ENCODE results near the gene RBMS2. TPM values are rescaled to one million over a fixed set of nuclear protein-coding genes. Genes with fewer than 3 reads are reported as not detected.

Gene RBMS2
- total RNA-seq, 4 donors from 2014 or later = 22.8 to 39.0 (median 31.8) TPM

DNA sequence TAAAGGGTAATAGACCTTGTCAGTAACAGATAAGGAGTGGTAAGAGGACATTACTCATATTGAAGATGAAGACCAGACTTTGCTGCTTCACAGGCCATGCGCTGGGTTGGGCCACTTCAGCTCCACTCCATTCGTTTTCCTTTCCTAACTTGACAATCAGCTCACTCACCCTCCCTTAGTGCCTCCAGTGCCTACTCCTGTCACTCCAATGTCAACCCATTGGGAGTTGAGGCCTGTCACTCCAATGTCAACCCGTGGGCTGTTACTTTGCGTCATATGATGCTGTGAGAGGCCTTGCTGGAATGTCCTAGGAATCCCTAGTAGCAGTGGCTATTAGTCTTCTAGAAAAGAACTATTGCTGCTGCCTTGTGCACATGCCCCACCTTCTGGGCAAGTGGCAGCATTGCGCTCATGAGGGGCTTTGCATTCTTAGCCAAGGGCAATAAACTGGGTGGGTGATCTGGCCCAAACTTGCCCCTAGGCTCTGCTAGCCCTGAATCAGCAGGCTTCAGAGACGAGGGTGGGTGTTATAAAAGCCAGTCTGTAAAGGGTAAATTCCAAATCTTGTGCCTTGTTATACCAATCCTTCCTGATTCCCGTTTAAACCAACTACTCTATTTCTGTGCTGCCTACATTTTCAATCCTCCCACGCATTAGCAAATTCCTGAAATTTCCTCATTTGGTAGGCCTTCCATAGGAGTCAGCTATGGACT is 72.4 kb downstream of the RBMS2 start:
- H3K4me3 ChIP-seq = no peak overlapping the region
- DNase-seq (ENCODE audit: low spot score in 2 of 2) = peak; percentile 31 to 48
- no peaks in the 10 kb centered on the region for H3K27me3 ChIP-seq
- TF ChIP-seq, protein P1, sequence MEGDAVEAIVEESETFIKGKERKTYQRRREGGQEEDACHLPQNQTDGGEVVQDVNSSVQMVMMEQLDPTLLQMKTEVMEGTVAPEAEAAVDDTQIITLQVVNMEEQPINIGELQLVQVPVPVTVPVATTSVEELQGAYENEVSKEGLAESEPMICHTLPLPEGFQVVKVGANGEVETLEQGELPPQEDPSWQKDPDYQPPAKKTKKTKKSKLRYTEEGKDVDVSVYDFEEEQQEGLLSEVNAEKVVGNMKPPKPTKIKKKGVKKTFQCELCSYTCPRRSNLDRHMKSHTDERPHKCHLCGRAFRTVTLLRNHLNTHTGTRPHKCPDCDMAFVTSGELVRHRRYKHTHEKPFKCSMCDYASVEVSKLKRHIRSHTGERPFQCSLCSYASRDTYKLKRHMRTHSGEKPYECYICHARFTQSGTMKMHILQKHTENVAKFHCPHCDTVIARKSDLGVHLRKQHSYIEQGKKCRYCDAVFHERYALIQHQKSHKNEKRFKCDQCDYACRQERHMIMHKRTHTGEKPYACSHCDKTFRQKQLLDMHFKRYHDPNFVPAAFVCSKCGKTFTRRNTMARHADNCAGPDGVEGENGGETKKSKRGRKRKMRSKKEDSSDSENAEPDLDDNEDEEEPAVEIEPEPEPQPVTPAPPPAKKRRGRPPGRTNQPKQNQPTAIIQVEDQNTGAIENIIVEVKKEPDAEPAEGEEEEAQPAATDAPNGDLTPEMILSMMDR (IDR thresholded peaks at IDR 0.05) = peak; percentile 81 to 91 (median 89)
- peak in 1 of 2 donors; percentile 46 for TF ChIP-seq POLR2A (IDR thresholded peaks at IDR 0.05)
- TF ChIP-seq EP300 (IDR thresholded peaks at IDR 0.05) = peak; percentile 69 to 83
- peaks cover 0 to 62% (median 29%) of the 10 kb centered on the region in 4 donors for H3K4me1 ChIP-seq
- peaks cover 0 to 39% (median 9%) of the 10 kb centered on the region in 3 donors for H3K36me3 ChIP-seq
- no peaks in the 10 kb centered on the region for H3K9me3 ChIP-seq
- H3K27ac ChIP-seq = peak overlapping the region; percentile 70 to 90 (median 81)
- WGBS, 2 donors = 23 to 34% methylated on average over 8 of the region's 8 CpGs

DNA sequence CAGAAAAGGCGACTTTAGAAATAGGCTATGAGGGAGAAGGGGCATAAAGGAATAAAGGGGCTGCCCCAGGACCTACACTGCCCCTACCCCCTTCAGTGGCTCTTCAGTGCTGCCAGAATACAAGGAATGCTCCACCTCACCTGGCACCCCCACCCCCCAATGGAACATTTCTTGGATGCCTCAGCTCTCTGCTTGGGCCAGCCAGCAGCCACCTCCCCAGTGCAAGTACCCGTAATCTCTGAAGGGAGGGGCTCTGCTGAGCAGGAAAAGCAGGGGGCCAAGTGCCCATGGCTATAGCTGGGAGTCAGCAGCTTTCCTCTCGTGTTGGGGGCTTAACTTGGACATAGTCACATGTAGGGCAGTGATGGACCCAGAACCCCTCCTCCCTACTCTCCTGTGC is 75.2 kb downstream of the RBMS2 start:
- TF ChIP-seq POLR2A (IDR thresholded peaks at IDR 0.05) = no peak
- TF ChIP-seq EP300 (IDR thresholded peaks at IDR 0.05) = no peak
- TF ChIP-seq, protein P1 (IDR thresholded peaks at IDR 0.05) = no peak
- H3K36me3 ChIP-seq = peaks cover 13 to 62% (median 36%) of the 10 kb centered on the region in 3 donors
- H3K9me3 ChIP-seq = no peaks in the 10 kb centered on the region
- peaks cover 0 to 34% (median 8%) of the 10 kb centered on the region in 4 donors for H3K4me1 ChIP-seq
- no peak for DNase-seq (ENCODE audit: low spot score in 2 of 2)
- H3K27ac ChIP-seq = peak overlapping the region in 3 of 4 donors; percentile 56 to 90 (median 62)
- H3K27me3 ChIP-seq = no peaks in the 10 kb centered on the region
- WGBS, 2 donors = 35 to 44% methylated on average over 3 of the region's 3 CpGs
- no peak overlapping the region for H3K4me3 ChIP-seq

DNA sequence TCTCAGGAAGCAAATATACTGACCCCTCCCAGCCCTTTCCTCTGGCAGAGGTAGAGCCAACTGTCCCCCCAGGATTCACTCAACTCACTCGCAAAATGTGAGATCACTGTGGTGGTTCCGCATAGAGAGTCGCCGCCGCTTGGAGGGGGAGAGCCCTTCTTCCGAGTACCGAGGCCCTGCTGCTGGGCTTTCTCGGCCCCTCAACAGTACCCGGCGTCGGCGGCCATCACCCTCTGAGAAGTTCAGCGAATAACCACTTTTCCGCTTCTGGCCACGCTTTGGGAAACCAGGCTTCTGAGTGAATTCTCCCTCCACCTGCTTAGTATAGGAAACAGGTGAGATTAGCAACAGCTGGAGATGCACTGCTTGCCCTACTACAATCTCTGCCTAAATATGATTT is 77.4 kb downstream of the RBMS2 start:
- 89 to 96% methylated on average over 15 of the region's 15 CpGs for WGBS, 2 donors
- Histone ChIP-seq H3K36me3 (peaks cover 24 to 84% (median 52%) of the 10 kb centered on the region in 3 donors), H3K9me3 (no peaks in the 10 kb centered on the region), H3K4me3 (no peak overlapping the region), H3K4me1 (peaks cover 0 to 14% (median 0%) of the 10 kb centered on the region in 4 donors), H3K27me3 (no peaks in the 10 kb centered on the region), H3K27ac (peak overlapping the region in 1 of 4 donors; percentile 4)
- TF ChIP-seq EP300 (IDR thresholded peaks at IDR 0.05) (no peak), POLR2A (IDR thresholded peaks at IDR 0.05) (no peak)
- TF ChIP-seq, protein P1 (IDR thresholded peaks at IDR 0.05) = no peak
- no peak for DNase-seq (ENCODE audit: low spot score in 2 of 2)

DNA sequence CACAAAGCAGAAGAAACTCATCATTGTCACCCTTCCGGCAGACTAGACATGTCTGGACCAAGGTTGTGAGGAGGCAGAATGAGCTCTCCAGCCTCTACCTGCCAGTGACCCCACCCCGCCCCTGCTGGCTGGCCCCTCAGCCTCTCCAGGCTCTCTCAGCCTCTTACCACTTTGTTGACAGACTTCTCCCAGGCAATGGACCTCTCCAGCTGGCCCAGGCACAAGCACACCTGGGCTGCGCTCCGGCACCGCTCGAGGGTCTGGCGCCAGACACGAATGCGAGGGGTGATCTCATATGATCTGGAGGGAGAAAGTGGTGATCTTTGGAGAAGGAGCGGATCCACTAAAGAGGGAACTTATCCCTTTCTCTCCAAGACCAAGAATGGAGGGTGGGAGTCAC is 78.2 kb downstream of the RBMS2 start:
- TF ChIP-seq, protein P1 (IDR thresholded peaks at IDR 0.05) = no peak
- TF ChIP-seq EP300 (IDR thresholded peaks at IDR 0.05) = no peak
- TF ChIP-seq POLR2A (IDR thresholded peaks at IDR 0.05) = no peak
- no peaks in the 10 kb centered on the region for H3K9me3 ChIP-seq
- no peak for DNase-seq (ENCODE audit: low spot score in 2 of 2)
- H3K36me3 ChIP-seq = peaks cover 24 to 92% (median 59%) of the 10 kb centered on the region in 3 donors
- no peaks in the 10 kb centered on the region for H3K27me3 ChIP-seq
- peaks cover 0 to 7% (median 0%) of the 10 kb centered on the region in 4 donors for H3K4me1 ChIP-seq
- H3K4me3 ChIP-seq = no peak overlapping the region
- 94 to 96% methylated on average over 10 of the region's 10 CpGs for WGBS, 2 donors
- peak overlapping the region in 1 of 4 donors; percentile 10 for H3K27ac ChIP-seq

DNA sequence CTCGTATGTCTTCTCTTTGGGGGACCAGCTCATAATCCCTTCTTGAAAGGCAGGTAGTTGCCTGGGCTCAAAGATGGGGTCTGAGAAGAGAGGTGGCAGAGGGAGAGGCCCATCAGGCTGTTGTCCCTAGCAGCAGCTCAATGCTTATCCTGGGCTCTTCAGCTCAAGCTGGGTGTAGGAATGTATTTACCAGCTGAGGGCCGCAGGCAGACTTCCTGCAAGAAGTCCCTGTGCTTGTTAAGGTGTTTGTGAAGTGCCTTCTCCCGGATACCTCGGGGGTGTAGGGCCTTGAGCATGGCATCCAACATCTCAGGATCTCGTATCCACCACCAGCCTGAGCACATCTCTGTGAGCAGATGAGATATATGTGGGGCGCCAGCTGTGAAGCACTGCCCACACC is 79.1 kb downstream of the RBMS2 start:
- Histone ChIP-seq H3K4me1 (peaks cover 0 to 7% (median 0%) of the 10 kb centered on the region in 4 donors), H3K27ac (no peak overlapping the region), H3K4me3 (no peak overlapping the region), H3K9me3 (no peaks in the 10 kb centered on the region), H3K36me3 (peaks cover 24 to 97% (median 66%) of the 10 kb centered on the region in 3 donors), H3K27me3 (no peaks in the 10 kb centered on the region)
- TF ChIP-seq POLR2A (IDR thresholded peaks at IDR 0.05) = no peak
- TF ChIP-seq, protein P1 (IDR thresholded peaks at IDR 0.05) = no peak
- no peak for TF ChIP-seq EP300 (IDR thresholded peaks at IDR 0.05)
- DNase-seq (ENCODE audit: low spot score in 2 of 2) = no peak
- WGBS, 2 donors = 89 to 90% methylated on average over 6 of the region's 6 CpGs

Data from tibial nerve (tissue), 4 donors.